Measurements from ENCODE around the gene TEX12.

DNA sequence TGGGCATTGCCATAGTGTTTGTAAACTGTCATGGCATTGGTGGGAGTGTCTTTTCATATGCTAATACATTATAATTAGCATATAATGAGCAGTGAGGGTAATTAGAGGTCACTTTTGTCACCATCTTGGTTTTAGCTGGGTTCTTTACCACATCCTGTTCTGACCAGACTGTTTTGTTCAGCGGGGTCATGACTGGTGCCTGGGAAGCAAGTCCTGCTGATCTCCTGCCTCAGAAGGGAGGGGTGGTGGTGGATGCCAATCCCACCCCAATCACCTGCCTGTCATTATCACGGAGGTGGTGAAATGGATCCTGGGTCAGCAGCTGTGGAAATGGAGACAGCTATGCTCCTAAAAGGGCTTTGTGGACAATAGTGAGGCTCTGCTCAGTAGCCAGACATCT, 34.4 kb upstream of the TEX12 start:
- TF ChIP-seq TCF12 (IDR thresholded peaks at IDR 0.05; ENCODE audit: low read depth) = no peak
- TF ChIP-seq TAF1 (IDR thresholded peaks at IDR 0.05; ENCODE audit: low read depth) = no peak
- TF ChIP-seq, protein P1, sequence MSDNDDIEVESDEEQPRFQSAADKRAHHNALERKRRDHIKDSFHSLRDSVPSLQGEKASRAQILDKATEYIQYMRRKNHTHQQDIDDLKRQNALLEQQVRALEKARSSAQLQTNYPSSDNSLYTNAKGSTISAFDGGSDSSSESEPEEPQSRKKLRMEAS (IDR thresholded peaks at IDR 0.05) = no peak
